HAP-1 (cell line): ENCODE measurements around the gene EFCAB11.
A peak's percentile ranks its signal among the peaks of the same experiment; 100 is the strongest.

ENCODE experiments used
- DNase-seq, 2 experiments: peaks; one replicate each; pipeline ENCODE4 v3.0.0-alpha.2; 2016 to 2020; ENCODE audit warnings: low spot score in 2 of 2
- H3K27me3 ChIP-seq: fragments of 250-450 bp; sonication (Bioruptor Pico); 2 replicates; pipeline ENCODE4 v1.5.1; 2020; ENCODE audit warnings: low read depth, mild to moderate bottlenecking, moderate library complexity
- H3K36me3 ChIP-seq: fragments of 250-450 bp; sonication (Bioruptor Pico); replicated peaks from 2 replicates; pipeline ENCODE4 v1.5.1; 2020; ENCODE audit warnings: mild to moderate bottlenecking
- H3K4me1 ChIP-seq: fragments of 250-450 bp; sonication (Bioruptor Pico); 2 replicates; pipeline ENCODE4 v1.5.1; 2020; ENCODE audit warnings: mild to moderate bottlenecking
- H3K4me3 ChIP-seq: fragments of 250-450 bp; sonication (Bioruptor Pico); 2 replicates; pipeline ENCODE4 v1.5.1; 2020; ENCODE audit warnings: mild to moderate bottlenecking, moderate library complexity
- H3K9me3 ChIP-seq: fragments of 250-450 bp; sonication (Bioruptor Pico); 2 replicates; pipeline ENCODE4 v1.5.1; 2020; ENCODE audit warnings: mild to moderate bottlenecking, moderate library complexity
- in situ Hi-C: fragments of 300-500 bp; cut with MboI; formaldehyde crosslinking; loops from 3 replicates; pipeline ENCODE4 v1.14.3; 2020; ENCODE audit warnings: low sequenced_read_pairs, inconsistent platforms, mixed read lengths

EFCAB11 gene

GRCh38 chr14:89973234-89973823 is 18.8 kb upstream of the EFCAB11 start:
- Histone ChIP-seq H3K27me3 (no peaks in the 10 kb centered on the region), H3K4me3 (no peak overlapping the region), H3K9me3 (no peaks in the 10 kb centered on the region), H3K4me1 (no peaks in the 10 kb centered on the region), H3K36me3 (peaks cover 21% of the 10 kb centered on the region)
- in situ Hi-C loops: no loop called here
- DNase-seq: peak; percentile 42 to 79

- no peaks in the 10 kb centered on the region for H3K27me3 ChIP-seq
- peaks cover 6% of the 10 kb centered on the region for H3K4me1 ChIP-seq
- DNase-seq: no peak
- in situ Hi-C loops: loop anchor here (10.0 kb wide), 1 partner anchor 269 kb away; no protein-coding TSS in a partner anchor
- no peaks in the 10 kb centered on the region for H3K9me3 ChIP-seq
- no peak overlapping the region for H3K4me3 ChIP-seq
- peaks cover 48% of the 10 kb centered on the region for H3K36me3 ChIP-seq
Observed at GRCh38 chr14:89965839-89966238, 11.3 kb upstream of the EFCAB11 start.

GRCh38 chr14:89963288-89963978 is 8.9 kb upstream of the EFCAB11 start:
- no peak for DNase-seq
- no peak overlapping the region for H3K4me3 ChIP-seq

GRCh38 chr14:89960914-89961313 is 6.4 kb upstream of the EFCAB11 start:
- H3K36me3 ChIP-seq: peaks cover 43% of the 10 kb centered on the region
- in situ Hi-C loops: loop anchor here (10.0 kb wide), 1 partner anchor 274 kb away; no protein-coding TSS in a partner anchor

More at GRCh38 chr14:89963288-89963978, 8.9 kb upstream of the EFCAB11 start:
- no peaks in the 10 kb centered on the region for H3K27me3 ChIP-seq
- peaks cover 23% of the 10 kb centered on the region for H3K4me1 ChIP-seq
- peaks cover 48% of the 10 kb centered on the region for H3K36me3 ChIP-seq
- no peaks in the 10 kb centered on the region for H3K9me3 ChIP-seq
- in situ Hi-C loops: loop anchor here (10.0 kb wide), 1 partner anchor 271 kb away; no protein-coding TSS in a partner anchor

GRCh38 chr14:89959853-89960445 is 5.4 kb upstream of the EFCAB11 start:
- in situ Hi-C loops: loop anchor here (10.0 kb wide), 1 partner anchor 275 kb away; no protein-coding TSS in a partner anchor
- no peak overlapping the region for H3K4me3 ChIP-seq
- H3K4me1 ChIP-seq: peaks cover 32% of the 10 kb centered on the region
- H3K36me3 ChIP-seq: peaks cover 35% of the 10 kb centered on the region
- DNase-seq: peak in 1 of 2 experiments; percentile 34
- no peaks in the 10 kb centered on the region for H3K9me3 ChIP-seq
- no peaks in the 10 kb centered on the region for H3K27me3 ChIP-seq

More at GRCh38 chr14:89960914-89961313, 6.4 kb upstream of the EFCAB11 start:
- H3K4me1 ChIP-seq: peaks cover 30% of the 10 kb centered on the region
- H3K9me3 ChIP-seq: no peaks in the 10 kb centered on the region
- peak in 1 of 2 experiments; percentile 27 for DNase-seq
- no peak overlapping the region for H3K4me3 ChIP-seq
- H3K27me3 ChIP-seq: no peaks in the 10 kb centered on the region

- Histone ChIP-seq H3K36me3 (peaks cover 28% of the 10 kb centered on the region), H3K4me1 (peaks cover 32% of the 10 kb centered on the region), H3K27me3 (no peaks in the 10 kb centered on the region), H3K9me3 (no peaks in the 10 kb centered on the region), H3K4me3 (no peak overlapping the region)
- no peak for DNase-seq
- in situ Hi-C loops: no loop called here
Observed at GRCh38 chr14:89958966-89959365, 4.4 kb upstream of the EFCAB11 start.

GRCh38 chr14:89957791-89958190 is 3.3 kb upstream of the EFCAB11 start:
- in situ Hi-C loops: no loop called here
- H3K27me3 ChIP-seq: no peaks in the 10 kb centered on the region
- H3K9me3 ChIP-seq: no peaks in the 10 kb centered on the region
- H3K4me3 ChIP-seq: no peak overlapping the region
- peaks cover 21% of the 10 kb centered on the region for H3K36me3 ChIP-seq
- H3K4me1 ChIP-seq: peaks cover 37% of the 10 kb centered on the region
- no peak for DNase-seq

- Histone ChIP-seq H3K36me3 (peaks cover 21% of the 10 kb centered on the region), H3K27me3 (no peaks in the 10 kb centered on the region), H3K9me3 (no peaks in the 10 kb centered on the region), H3K4me1 (peaks cover 37% of the 10 kb centered on the region), H3K4me3 (peak overlapping the region; percentile 55; the same call in 1 of the 2 replicates)
- in situ Hi-C loops: no loop called here
- DNase-seq: no peak
Observed at GRCh38 chr14:89957376-89957775, 2.8 kb upstream of the EFCAB11 start.

GRCh38 chr14:89956661-89957009 is 2.1 kb upstream of the EFCAB11 start:
- H3K4me1 ChIP-seq: peaks cover 37% of the 10 kb centered on the region
- in situ Hi-C loops: no loop called here
- DNase-seq: no peak
- peak overlapping the region; percentile 55 for H3K4me3 ChIP-seq
- H3K9me3 ChIP-seq: no peaks in the 10 kb centered on the region
- no peaks in the 10 kb centered on the region for H3K27me3 ChIP-seq
- H3K36me3 ChIP-seq: peaks cover 21% of the 10 kb centered on the region

GRCh38 chr14:89955745-89956660 is 1.5 kb upstream of the EFCAB11 start, which contains the start of gene TDP1:
Gene TDP1, plus strand, starts transcription at chr14:89955927. Its CDS starts 7,188 bp downstream, at chr14:89963115.
- Histone ChIP-seq H3K9me3 (no peaks in the 10 kb centered on the region), H3K36me3 (peaks cover 21% of the 10 kb centered on the region), H3K4me3 (peak within 1 kb of the TSS; percentile 55), H3K4me1 (peaks cover 33% of the 10 kb centered on the region), H3K27me3 (no peaks in the 10 kb centered on the region)
- in situ Hi-C loops: no loop called here
- DNase-seq: peak; percentile 91 to 97

- no peak for DNase-seq
- in situ Hi-C loops: no loop called here
- H3K4me3 ChIP-seq: peak overlapping the region; percentile 55
- H3K4me1 ChIP-seq: peaks cover 24% of the 10 kb centered on the region
- H3K27me3 ChIP-seq: no peaks in the 10 kb centered on the region
- H3K36me3 ChIP-seq: peaks cover 21% of the 10 kb centered on the region
- no peaks in the 10 kb centered on the region for H3K9me3 ChIP-seq
Observed at GRCh38 chr14:89955022-89955744, 653 bp upstream of the EFCAB11 start.

GRCh38 chr14:89953602-89954001 is 928 bp downstream of the EFCAB11 start:
- Histone ChIP-seq H3K36me3 (peaks cover 18% of the 10 kb centered on the region), H3K4me1 (peaks cover 14% of the 10 kb centered on the region), H3K9me3 (no peaks in the 10 kb centered on the region), H3K27me3 (no peaks in the 10 kb centered on the region), H3K4me3 (peak overlapping the region; percentile 55)
- no peak for DNase-seq
- in situ Hi-C loops: no loop called here

GRCh38 chr14:89952576-89952975 is 2.0 kb downstream of the EFCAB11 start:
- Histone ChIP-seq H3K27me3 (no peaks in the 10 kb centered on the region), H3K9me3 (no peaks in the 10 kb centered on the region), H3K4me1 (peaks cover 14% of the 10 kb centered on the region), H3K4me3 (no peak overlapping the region), H3K36me3 (peaks cover 9% of the 10 kb centered on the region; the same call in 1 of the 2 replicates)
- no peak for DNase-seq
- in situ Hi-C loops: no loop called here
